NCI-H187 (cell line): ENCODE measurements around the gene MSI2.
A peak's percentile ranks its signal among the peaks of the same experiment; 100 is the strongest.

Experiments
- DNase-seq, 2 experiments: peaks; one replicate each; lab custom pipeline; 2025; lab: John Stamatoyannopoulos, UW

MSI2 gene

DNA sequence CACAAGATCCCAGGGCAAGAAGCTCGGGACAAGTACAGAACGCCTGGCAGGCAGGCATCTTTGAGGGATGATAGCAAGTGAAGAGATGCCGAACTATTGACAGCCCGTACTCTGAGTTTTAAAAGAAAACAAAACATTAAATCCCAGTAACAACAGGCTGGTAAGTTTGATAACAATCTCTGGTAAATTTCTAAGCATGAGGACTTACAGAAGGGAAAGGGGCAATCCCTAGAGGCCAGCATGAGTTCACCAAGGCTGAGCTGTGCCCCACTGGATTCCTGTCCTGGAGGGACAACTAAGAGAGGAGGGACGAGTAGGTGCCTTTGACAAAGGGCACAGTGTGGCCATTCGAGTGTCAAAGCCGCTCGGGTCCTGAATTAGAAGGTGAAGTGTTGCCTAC is 462.6 kb downstream of the MSI2 start:
- DNase-seq: no peak

DNA sequence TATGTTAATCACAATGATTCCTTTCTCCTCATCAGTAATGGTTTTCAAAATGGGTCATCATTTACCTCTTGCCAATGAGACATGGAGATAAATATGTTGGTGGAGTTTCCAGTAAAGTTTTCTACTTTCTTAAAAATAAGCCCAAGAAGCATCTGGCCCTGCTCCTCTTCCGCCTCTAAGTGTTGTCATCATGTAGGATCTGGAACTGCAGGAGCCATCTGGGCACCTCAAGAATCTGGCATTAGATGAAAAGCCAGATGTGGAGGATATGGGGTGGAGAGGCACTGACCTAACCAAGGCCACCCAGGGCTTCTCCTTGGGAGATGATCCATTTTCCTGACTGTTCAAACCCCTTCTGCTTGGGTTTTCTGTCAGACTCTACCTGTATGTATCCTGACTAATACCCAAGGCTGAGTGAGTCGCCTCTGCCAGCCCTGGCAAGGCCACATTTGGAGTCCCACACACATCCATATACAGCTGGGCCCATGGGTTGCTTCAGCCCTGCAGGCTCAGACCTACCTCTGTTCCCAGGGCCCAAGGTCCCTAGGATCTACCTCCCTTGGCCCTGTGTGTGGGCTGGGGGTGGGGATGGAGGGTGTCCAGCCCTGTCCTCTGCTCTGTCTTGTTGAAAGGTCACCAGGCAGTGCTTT is 464.2 kb downstream of the MSI2 start:
- no peak for DNase-seq

DNA sequence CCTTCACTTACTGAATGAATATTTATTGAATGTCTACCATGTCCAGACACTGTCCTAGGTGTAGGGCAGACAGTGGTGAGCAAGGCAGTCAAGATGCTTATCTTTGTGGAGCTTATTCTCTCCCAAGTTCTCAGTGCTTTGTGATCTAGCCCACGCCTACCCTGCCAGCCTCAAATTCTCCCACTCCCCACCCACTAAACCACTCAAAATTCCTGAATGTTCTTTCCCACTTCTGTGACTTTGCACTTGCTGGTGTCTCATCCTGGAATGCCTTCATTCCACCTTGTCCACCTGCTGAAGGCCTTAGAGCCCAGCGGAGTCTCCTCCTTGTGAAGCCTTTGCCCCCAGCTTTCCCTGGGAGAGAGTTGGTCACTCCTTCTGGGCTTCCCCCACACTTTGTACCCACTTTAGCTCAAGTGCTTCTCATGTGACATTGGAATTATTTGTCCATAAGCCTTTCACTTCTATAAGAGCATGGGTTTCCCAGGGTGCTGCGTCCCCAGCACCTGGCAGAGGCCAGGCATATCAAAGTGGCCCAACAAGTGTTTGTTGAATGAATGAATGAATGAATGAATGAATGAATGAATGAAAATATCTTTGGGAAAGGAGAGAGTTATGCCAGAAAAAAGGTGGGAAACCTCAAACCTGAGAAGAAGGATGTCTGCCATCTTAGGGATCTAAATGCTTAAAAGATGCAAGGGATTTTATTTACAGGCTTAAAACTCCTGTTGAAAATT is 465.8 kb downstream of the MSI2 start:
- DNase-seq: no peak

DNA sequence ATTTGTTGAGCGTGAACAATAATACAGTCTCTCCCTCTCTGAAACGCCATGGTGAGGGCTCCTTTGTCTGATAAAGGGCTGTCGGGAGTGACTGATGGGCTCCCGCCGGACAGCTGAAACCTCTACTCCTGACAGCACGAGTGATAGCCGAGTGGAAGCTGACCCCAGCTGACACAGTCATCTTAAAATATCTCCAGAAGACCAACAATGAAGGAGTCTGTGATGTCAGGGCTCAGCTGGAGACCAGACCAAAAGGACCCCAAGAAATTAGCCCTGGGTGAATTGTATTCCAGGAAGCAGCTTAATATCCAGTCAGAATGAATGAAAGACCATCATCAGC is 466.4 kb downstream of the MSI2 start:
- DNase-seq: no peak

DNA sequence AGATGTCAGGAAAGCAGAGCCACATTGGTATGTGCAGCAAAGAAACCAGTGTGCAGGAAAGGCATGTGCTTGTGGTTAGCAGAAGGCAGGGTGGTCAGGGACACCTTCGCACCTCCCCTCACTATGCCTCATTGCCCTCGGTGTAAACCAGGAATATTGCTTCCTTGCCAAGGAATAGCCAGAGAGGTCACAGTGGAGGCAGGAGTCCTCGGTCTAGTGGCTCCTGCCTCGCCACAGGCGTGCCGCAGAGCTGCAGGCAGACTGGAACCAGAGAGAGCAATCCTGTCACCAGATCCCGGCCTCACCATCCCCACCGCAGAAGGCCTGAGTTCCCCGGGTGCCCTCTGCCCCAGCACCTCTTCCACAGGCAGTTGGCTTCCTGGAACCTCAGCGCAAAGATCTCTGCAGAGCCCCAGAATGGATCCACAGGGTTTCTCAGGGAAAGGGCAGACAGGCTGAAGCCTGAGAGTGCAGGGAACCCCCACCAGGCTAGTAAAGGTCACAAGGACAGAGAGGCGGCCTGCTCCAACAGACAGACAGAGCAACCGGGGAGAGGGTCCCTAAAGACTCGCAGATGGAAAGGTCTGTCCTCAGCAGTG is 467.2 kb downstream of the MSI2 start:
- DNase-seq: no peak

DNA sequence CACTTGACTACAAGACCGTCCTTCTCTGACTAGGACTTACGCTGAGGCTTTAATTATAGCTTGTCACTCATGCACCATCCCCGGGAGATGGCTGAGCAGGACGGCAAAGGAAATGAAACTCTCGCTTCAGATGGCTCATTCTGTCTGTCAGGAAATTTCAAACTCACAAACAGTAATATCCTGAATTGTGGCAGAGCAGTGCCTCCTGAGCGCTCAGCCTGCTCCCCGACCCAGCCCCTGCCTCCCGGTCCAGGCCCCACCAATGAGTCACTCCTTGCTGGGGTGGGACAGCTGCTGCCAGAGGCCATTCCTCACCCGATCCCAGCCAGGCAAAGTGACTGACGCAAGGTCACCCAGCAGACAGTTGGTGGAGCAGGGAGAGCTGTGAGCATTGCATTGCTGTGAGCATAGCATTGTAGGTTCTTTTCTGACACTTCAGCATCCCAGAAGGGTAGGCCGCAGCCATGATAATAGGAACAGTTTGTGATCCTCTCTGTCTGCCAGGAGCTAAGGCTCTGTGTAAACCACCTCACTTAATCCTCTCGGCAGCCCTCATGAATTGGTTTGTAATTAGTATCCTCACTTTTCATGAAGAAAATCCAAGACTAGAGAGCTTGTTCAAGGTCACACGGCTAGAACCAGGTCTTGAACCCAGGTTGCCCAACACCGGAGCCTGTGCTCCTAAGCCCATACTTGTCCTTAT is 467.9 kb downstream of the MSI2 start:
- DNase-seq: no peak

DNA sequence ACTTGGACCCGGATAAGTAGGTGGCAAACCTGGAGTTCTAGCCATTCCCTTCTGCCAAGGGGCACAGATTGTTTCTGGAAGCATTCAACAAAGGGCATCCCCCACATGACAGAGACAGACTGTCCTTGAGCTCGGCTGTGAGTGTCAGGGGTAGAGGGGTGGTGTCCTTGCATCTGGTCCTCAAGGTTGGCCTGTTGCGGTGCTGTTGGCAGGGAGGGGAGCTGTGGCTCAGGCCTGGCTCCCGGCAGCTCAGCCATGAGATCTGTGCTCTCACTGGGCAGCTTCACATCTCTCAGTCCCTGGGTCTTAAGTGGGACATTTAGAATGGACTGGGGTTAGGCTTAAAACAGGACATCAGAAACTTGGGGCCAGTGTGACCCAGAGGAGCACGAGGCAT is 468.4 kb downstream of the MSI2 start:
- DNase-seq: no peak

DNA sequence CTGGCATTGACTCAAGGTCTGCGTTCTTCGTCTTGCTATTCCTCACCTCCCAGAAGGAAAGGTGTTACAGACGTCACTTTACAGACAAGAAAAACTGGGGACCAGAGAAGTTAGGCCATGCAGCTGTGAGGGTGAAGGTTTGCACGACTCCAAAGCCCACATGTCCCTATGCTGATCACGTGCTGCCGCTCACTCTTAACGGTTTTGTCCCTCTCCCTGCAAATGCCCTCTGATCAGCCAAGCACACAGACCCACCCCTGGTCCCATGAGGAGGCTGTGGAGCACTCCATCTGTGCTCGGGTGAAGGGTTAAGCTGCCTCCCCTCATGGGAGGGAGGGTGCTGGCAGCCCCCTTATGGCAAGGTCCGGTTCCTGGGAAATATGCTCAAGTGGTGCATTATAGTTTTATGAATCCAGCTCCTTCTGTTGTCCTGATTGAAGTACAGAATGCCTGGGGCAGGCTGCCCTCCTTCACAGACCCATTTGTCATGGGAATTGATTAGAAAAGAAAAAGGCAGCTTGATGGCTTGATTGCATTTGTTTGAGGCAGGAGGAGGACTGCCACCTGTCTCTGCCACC is 470.0 kb downstream of the MSI2 start:
- DNase-seq: no peak

DNA sequence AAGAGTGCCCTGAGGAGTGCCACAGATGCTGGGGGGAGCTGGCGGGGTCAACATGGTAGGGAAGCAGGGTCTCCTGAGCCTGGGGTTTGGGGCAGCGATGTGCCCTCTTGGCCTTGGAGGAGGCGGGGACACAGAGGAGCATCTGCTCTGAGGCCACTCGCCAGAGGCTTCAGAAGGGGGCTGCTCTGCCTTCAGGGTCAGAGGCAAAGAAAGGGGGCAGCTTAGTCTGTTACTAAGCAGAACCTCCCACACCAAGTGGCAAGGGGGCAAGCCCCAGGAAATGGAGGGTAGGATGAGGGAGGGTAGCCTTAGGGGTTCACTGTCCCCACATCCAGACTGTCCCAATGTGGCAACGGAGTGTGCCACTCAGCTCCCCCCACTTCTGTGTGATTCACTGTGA is 470.5 kb downstream of the MSI2 start:
- no peak for DNase-seq

DNA sequence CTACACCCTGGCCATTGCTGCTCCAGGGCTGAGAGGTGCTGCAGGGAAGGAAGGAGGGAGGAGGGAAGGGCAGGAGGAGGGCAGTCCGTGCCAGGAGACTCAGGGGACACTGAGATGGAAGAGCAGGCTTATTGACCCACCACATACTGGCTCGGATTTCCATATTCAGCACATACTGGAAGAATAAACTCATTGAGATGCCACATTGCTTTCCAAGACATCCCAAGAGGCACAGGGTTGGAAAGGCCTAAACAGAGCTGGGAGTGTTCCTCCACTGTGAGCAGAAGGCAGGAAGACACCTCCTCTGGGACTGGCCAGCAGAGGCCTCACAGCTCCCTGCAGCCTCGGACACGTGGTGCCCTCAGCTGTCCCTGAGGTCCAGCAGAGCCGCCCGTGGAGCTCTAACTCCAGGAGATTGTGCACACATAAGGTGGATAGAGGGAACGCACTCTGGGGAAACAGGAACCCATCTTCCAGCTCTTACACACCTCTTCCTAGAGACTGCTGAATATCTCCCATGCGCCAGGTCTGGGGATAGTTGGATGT is 471.4 kb downstream of the MSI2 start:
- DNase-seq: no peak

DNA sequence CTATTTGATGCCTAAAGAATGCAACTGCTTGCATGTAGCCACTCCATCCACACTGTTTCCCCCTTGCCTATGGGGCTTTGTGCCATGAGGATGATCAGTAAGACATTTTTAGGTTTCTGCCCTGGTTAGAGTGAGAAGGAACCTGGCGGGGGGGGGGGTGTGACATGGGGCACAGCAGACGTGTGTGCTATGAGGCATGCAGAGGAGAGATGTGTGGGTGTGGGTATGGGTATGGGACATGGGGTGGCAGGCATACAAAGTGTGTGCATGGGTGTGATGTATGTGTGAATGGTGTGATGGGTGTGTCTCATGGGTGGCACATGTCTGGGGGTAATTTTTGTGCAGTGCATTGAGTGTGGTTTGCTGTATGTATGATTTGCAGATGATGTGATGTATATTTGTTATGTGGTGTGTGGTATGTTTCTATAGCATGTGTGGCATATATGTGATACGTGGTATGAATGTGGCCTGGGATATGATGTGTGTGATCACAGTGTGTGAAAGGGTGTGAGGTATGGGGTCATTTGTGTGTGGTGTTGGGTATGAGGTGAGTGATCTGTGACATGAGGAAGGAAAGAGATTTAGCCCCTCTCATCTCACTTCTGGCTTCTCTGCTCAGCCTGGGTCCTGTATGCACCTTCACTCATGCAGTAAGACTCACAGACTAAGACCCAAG is 473.8 kb downstream of the MSI2 start:
- DNase-seq: no peak

DNA sequence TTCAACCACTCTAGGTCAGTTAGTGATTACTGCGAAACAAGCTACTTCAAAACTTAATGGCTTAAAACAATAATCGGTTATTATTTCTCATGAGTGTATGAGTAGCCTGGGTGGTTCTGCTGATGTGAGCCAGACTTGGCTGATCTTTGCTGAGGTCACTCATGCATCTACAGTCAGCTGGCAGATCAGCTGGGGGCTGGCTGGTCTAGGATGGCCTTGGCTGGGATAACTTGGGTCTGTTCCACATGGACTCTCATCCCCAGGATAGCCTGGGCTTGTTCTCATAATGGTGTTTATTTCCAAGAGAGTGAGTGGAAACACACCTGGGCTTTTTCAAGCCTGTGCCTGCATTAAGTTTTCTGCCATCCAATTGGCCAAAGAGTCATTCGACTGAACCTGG is 475.7 kb downstream of the MSI2 start:
- DNase-seq: peak; percentile 16 to 49

DNA sequence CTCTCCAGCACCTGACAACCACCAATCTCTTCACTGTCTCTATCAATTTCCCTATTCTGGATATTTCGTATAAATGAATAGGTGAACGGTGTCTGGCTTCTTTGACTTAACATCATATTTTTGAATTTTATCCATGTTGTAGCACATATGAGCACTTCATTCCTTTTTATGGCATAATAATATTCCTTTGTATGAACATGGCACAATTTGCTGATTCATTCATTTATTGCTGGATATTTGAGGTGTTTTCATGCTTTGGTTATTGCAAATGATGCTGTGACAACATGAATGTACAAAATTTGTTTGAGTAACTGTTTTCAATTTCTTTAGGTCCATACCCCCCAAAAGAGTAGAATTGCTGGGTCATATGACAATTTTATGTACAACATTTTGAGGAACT is 476.8 kb downstream of the MSI2 start:
- no peak for DNase-seq
